Hematopoietic multipotent progenitor cell treated with erythropoietin and hydrocortisone succinate and interleukin-3 and kit ligand, for 6 days (in vitro differentiated cells): Measurements from ENCODE around the gene NISCH.
A peak's percentile ranks its signal among the peaks of the same experiment; 100 is the strongest.

Experiments used
- DNase-seq: peaks from one replicate; pipeline ENCODE4 v3.0.0-alpha.2; 2015

NISCH gene

DNA sequence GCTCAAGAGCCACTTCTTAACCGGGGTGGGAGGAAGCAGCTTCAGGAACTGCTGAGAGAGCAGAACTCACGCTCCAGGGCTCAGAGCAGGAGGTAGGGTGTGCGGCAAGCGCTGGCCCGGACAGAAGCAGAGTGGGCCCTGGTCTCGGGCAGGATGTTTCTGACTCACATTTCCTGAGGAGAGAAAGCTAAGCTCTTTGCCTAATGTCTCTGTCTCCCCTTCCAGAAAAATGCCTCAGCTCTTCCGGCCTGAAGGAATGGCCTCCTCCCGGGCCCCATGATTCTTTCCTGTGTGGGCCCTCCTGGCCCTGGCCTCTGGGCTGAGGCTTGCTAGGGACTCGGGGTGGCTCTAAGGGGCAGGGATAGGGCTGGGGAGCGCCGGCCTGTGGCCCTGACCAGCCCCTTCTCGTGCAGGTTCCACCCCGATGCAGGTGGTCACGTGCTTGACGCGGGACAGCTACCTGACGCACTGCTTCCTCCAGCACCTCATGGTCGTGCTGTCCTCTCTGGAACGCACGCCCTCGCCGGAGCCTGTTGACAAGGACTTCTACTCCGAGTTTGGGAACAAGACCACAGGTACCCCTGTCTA lies 35.6 kb downstream of the NISCH start:
- peak; percentile 28 for DNase-seq

DNA sequence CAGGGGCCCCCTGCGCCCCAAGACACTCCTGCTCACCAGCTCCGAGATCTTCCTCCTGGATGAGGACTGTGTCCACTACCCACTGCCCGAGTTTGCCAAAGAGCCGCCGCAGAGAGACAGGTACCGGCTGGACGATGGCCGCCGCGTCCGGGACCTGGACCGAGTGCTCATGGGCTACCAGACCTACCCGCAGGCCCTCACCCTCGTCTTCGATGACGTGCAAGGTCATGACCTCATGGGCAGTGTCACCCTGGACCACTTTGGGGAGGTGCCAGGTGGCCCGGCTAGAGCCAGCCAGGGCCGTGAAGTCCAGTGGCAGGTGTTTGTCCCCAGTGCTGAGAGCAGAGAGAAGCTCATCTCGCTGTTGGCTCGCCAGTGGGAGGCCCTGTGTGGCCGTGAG lies 36.7 kb downstream of the NISCH start:
- no peak for DNase-seq

DNA sequence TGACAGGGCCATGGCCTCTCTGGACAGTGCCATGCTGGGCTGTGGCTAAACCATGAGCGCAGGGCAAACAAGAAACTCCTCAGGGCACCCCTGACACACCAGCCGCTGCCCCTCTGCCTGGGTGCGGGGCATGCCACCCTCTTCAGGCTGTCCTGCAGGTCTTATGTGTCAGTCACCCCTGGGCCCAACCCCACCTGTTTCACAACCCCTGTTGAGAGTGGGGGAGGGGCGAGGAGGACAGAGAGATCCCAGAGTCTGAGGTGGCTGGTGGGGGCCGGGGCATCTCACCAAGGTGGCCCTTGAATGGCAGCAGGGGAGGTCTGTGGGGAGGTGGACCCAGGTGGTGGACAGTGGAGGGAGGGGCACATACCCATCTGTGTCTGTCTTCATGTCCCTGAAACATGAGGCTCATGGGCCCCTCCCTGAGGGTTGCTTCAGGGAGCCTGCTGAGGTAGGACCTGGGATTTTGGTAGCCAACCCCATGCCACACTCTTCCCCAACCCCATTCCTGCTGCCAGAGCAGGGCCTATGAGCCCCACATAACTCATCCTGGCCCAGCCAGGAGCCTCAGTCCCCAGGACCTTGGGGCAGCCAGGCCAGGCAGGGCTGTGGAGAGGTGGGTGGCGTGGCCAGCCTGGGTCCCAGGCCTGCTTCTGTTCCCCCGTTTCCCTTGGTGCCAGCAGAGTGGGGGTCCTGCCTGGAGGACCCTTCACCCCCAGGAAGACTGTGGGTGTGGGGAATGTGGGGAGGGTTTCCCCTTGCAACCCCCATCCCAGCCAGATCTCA lies 38.0 kb downstream of the NISCH start:
- no peak for DNase-seq

DNA sequence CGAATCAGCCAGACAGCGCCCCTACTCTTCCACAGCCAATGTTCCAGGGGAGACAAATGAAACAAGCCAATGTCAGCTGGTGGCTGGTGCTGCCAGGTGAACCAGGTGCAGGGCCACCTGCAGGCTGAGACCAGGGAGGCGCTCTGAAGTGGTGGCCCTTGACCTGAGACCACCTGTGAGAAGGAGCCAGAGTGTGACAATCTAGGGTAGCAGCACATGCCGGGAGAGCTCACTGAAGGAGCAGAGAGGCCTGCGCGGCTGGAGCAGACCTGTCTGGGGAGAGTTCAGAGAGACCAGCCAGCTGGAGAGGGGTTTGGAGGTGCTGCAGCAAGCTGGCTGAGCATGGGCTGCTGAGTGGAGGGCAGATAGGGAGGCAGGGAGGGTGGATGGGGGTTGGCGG lies 39.0 kb downstream of the NISCH start:
- DNase-seq, result no peak

DNA sequence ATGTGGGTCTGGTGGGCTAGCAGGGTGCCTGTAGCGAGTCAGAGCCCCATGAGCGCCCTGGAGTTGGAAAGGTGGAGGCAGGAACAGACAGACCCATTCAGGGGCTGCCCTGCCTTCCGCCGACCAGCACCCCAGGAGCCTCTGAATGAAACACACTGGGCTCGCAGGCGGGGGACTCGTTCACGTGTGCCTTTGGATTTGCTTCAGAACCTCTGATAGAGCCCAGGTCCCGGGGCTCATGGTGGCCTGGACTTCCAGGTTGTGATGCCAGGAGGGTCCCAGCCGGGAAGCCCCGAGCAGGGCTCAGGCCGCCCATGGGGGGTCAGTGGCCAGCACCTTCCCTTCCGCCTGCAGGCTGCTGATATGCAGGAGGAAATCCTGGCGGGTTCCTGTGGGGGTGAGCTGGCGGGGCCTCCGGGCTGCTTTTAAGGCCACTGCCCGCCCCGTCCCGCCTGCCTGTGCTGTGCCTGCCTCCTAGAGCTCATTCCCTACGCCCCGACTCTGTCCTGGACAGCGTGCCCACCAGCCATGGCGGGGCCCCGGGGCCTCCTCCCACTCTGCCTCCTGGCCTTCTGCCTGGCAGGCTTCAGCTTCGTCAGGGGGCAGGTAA lies 39.6 kb downstream of the NISCH start, which contains the start of gene STAB1:
Gene STAB1, plus strand, starts transcription at position 453 of the 610 bp plus-strand sequence. Its CDS starts 76 bp downstream, at position 529.
- peak; percentile 46 for DNase-seq

DNA sequence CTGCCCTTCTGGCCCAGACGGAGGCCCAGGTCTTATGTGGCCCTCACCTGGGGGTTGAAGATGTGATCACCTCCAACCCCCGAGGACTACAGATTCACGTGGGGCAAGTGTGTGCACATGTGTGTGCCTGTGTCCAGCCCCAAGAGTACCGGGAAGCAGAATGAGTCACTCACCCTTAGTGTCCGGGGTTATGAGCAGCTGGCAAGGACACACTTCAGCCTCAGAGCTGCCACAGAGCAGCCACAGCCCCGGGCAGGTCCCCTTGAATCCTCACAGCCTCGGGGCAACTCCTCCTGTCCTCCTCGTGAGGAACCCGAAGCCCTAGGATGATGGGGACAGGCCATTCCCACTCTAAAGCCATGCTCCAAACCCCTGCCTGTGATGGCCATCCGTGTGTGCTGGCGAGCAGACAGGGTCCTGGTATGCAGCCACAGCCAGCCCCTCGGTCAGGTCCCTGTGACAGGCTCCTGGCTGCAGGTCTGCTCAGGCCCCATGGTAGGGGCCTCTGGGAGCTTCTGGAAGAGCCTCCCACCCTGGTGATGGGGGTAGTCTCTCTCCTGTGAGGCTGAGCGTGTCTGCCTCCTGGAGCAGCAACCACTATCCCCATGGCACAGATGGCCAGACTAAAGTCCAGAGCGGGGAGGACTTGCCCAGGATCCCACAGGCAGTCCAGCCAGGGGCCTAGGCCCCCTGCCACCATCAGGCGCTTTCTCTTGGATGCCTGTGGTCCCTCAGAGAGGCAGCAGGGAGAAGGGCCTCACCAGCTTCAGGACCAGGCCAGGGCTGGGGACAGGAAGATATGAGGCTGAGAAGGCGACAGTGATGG lies 40.6 kb downstream of the NISCH start:
- DNase-seq, result no peak

DNA sequence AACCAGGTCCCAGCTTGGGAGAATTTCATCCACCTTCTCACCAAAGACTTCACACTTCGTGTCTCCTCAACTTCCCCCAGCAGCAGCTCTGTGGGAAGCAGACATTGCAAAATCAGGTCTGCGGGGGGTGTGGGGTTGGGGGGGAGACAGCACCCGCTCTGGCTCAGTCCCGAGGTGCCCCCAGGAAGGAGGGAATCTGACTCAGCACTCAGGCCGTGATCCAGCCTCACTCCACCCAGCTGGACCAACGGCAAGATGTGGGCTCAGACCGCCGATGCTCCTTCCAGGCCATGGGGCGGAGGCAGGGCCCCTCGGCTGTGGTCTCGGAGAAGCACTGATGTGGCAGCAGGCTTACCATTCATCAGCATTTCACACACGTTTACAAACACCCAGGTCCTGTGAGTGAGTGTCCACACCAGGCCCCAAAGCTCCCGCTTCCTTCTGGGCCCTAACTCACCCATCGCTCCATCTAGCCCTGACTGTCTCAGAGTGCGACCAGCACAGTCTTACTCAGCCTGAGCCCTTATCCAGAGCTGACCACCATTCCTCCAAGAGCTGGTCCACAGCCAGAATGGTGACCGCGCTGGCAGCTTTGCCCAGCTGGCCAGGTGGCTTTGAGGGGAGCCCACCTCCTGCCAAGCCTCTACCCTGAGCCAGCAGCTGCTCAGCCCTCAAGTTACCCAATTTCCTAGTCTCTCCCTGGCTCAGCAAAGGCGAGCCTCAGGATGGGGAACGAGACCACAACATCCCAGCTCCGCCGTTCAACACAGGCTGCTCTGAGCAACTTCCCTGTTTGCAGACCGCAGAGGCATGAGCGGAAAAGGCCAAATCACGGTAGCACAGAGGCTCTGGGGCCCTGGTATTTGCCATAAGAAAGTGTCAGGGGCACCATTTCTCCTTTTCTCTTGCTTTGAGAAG lies 43.0 kb downstream of the NISCH start:
- peak; percentile 77 for DNase-seq

DNA sequence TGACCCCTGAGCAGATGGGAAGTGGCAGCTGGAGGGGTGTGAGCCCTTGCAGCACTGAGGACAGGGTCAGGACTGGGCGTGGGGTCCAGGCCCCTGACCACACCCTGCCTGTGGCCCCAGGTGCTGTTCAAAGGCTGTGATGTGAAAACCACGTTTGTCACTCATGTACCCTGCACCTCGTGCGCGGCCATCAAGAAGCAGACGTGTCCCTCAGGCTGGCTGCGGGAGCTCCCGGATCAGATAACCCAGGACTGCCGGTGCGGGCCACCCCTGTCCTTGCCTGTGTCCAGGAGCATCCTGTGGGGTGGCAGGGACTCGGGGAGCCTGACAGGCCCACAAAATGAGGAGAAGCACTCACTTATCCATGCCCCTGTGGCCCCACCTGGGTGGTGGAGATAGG lies 45.6 kb downstream of the NISCH start:
- no peak for DNase-seq

DNA sequence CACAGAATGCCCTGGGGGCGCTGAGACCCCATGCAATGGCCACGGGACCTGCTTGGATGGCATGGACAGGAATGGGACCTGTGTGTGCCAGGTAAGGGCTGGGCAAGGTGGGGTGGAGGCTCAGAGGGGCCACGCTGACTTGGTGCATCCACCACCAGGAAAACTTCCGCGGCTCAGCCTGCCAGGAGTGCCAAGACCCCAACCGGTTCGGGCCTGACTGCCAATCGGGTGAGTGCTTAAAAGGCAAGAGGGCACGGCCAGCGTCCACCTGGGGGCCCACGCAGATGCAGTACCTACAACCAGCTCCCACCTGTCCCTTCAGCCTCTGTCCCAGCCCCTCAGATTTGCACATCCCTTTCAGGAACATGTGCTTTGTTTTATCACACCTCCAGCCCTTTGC lies 46.6 kb downstream of the NISCH start:
- DNase-seq, result no peak

DNA sequence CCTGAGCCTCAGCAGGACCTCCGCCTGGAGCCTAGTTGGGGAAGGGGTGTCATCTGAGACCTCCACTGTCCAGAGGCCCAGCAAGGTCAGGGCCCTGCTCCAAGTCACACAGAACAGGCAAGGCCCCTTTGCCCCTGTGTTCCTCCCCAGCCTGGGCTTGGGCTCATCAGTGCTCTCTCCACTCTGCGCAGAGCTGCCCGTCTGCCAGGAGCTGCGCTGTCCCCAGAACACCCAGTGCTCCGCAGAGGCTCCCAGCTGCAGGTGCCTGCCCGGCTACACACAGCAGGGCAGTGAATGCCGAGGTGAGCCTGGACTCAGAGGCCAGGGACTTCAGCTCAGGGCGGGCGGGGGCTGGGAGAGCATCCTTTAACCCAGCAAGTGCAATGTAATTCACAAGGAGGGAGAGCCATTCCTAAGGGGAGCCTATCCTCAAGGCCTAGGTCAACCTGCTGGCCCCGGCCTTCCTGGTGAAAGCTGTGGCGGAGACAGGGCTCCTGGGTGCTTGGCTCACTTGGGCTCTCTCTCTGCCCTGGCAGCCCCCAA lies 47.5 kb downstream of the NISCH start:
- DNase-seq, result no peak

DNA sequence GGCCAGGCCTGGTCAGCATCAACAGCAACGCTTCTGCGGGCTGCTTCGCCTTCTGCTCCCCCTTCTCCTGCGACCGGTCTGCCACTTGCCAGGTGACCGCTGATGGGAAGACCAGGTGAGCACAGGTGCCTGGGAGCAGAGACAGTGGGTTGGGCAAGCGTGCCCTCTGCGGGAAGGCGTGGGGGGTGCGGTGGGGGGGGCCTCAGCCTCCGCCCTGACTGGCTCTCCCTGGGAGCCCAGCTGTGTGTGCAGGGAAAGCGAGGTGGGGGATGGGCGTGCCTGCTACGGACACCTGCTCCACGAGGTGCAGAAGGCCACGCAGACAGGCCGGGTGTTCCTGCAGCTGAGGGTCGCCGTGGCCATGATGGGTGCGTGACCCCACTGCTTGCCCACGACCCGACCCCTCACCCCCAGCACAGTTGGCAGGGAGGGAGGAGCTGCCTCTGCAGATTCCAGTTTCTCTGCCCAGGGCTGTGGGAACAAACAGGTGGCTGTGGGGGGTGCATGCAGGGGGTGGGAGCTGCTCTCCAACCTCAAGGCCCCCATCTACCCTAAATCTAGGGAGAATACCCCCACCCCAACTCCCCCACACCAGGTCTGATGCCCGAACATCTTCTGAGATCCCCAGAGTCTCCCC lies 48.5 kb downstream of the NISCH start:
- DNase-seq, result no peak

DNA sequence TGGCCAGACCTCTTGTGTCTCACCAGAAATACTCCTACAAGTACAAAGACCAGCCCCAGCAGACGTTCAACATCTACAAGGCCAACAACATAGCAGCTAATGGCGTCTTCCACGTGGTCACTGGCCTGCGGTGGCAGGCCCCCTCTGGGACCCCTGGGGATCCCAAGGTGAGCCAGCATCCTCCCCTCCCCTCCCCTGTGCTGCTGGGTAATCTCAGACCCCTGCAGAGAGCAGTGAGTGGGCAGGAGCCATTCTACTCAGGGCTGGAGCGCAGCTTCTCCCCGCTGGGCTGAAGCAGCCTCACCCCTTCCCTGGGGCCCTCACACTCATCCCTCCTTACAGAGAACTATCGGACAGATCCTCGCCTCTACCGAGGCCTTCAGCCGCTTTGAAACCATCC lies 49.6 kb downstream of the NISCH start:
- DNase-seq, result no peak

DNA sequence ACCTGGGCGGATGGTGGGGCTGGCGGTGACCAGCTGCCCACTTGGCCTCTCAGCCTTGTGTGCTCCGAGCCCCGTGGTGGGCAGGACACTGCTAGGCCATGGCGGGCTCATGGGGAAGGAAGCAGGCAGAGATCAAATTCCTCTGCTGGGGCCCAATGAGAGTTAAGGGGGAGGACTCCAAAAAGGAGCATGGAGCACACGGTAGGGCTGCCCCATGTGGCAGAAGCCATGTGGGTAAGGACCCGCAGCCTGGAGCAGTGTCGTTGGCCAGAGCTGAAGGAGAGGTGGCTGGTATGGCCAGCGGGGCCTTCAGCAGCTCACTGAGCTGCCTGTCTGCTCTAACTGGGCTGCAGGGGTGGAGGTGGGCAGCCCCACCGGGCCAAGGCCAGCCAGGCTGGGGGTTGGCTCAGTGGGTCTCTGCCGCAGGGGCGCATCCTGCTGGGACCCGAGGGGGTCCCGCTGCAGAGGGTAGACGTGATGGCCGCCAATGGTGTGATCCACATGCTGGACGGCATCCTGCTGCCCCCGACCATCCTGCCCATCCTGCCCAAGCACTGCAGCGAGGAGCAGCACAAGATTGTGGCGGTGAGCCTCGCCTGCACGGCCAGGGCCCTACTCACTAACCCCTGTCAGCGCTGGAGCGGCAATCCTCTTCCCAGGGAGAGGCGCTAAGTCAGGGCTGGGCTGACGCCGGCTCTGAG lies 51.0 kb downstream of the NISCH start:
- no peak for DNase-seq

DNA sequence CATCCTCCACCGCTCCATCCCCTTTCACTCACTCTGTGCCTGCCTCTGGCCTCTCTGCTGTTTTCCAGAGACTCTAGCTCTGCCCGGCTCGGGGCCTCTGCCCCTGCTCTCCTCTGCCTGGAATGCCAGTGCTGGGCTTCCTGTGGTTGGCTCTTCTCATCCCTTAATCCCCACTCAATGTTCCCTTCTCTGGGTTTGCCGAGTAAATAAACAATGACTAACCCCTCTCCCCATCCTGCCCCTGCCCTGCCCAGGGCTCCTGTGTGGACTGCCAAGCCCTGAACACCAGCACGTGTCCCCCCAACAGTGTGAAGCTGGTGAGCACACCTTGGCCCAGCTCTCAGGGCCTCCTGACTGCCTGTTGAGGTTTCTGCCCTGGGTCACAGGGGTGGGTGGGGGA lies 52.0 kb downstream of the NISCH start:
- no peak for DNase-seq

DNA sequence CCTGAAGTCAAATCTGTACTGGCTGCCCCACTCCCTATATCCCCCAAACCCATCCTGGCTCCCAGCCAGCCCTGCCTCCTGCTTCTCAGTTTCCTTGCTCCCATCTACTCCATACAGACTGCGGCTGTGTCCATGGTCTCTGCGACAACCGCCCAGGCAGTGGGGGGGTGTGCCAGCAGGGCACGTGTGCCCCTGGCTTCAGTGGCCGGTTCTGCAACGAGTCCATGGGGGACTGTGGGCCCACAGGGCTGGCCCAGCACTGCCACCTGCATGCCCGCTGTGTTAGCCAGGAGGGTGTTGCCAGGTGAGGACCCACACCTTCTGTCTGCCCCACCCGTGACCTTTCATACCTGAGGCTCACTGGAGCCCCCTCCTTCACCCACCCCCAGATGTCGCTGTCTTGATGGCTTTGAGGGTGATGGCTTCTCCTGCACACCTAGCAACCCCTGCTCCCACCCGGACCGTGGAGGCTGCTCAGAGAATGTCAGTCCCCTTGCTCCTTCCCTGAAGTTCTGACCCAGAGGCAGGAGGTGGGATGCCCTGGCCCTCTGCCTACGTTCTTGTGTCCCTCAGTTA lies 54.4 kb downstream of the NISCH start:
- no peak for DNase-seq

DNA sequence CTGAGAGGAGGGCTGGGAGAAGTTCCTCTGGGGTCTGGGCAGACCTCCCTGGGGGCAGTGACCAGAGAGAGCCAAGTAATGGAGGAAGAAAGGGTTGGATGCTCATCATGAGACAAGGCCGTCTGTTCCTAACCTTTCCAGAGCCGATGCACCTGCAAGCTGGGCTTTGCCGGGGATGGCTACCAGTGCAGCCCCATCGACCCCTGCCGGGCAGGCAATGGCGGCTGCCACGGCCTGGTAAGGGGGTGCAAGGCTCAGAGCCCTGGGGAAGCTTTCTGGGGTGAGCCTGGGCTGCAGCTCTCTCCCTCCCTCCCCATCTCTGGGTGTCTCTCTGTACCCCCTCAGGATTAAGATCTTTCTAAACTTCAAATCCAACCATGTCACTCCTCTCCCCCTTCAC lies 56.1 kb downstream of the NISCH start:
- no peak for DNase-seq

DNA sequence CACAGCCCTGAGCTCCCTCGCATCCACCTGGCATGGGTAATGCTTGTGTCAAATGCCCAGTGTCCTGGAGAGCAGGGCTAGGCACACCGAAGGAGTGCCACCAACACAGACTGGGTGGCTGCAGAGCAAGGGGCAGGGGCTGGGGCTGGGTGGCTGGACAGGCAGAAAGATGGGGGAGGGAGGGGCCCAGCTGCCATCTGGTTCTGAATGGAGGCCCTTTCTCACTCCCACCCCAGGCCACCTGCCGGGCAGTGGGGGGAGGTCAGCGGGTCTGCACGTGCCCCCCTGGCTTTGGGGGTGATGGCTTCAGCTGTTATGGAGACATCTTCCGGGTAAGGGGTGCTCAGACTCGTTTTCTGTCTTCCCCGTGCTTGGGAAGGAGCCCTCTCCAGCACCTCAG lies 56.7 kb downstream of the NISCH start:
- no peak for DNase-seq

DNA sequence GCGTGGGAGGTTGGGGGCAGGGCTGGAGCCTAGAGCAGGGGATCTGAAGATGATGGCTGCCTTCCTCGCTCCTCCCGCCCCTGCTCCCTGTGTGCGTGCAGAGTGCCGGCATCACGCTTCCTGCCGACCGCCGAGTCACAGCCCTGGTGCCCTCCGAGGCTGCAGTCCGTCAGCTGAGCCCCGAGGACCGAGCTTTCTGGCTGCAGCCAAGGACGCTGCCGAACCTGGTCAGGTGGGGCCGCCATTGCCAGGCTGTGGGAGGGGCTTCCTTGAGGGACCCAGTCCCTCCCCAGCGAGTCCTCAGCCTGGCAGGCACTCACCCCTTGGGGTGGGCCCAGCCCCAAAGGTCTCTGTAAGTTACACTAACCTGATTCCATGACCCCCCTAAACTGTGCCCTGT lies 57.3 kb downstream of the NISCH start:
- DNase-seq, result no peak

DNA sequence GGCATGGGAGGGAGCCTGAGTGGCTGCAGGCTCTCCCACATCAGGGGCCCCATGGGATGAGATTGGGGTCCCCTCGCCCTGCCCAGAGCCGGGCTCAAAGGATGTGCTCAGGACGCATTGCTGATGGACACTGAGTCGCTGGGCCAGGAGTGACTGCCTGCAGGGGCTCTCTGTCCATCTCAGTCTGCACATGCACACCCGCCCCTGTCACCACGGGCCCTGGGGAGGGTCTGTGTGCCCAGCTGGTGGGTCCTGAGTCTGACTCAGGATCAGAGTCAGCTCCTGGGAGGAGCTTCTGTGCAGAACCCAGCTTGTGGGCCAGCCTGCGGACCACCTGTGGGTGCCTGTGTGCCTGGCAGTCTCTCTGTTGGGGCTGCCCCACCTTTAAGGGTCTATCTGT lies 57.9 kb downstream of the NISCH start:
- DNase-seq, result no peak

DNA sequence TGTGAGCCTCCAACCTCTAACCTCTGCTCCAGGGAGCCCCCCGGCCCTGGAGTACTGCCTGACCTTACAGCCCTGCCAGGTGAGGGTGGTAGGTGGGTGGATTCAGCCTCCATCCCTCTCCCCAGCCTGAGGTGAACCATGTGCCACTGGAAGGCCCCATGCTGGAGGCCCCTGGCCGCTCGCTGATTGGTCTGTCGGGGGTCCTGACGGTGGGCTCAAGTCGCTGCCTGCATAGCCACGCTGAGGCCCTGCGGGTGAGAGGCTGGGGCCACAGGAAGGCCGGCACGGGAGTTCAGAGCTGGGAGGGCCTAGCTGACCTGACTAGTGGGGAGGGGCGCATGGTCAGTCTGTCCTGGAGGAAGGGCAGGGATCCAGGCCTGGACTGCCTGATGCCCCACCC lies 59.2 kb downstream of the NISCH start:
- no peak for DNase-seq

DNA sequence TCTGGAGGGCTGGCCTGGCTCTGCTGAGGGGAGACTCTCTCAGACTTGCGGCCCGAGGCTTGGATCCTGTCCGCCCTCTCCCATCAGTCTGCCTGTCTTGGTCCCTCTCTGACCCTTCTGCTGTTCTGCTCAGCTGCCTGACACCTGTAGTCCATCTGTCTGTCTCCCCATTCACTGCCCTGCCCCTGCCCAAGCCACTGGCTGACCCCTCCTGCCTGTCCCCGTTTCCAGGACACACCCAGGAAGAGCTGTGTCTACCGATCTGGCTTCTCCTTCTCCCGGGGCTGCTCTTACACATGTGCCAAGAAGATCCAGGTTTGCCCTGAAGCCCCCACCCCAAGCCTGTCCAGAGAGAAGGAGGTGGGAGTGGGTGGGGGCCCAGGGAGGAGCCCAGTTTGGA lies 59.8 kb downstream of the NISCH start:
- no peak for DNase-seq
